Upper lobe of right lung (tissue), 1 donor: Measurements from ENCODE around the gene PDHB. TPM values are rescaled to one million over a fixed set of nuclear protein-coding genes. Genes with fewer than 3 reads are reported as not detected.

ENCODE experiments used
- ATAC-seq: fragments of 200-7000 bp; cut with Tn5 transposase; one replicate; pipeline ENCODE4 v1.9.1; 2020; ENCODE audit warnings: mild to moderate bottlenecking, moderate library complexity
- DNase-seq: peaks from one replicate; pipeline ENCODE4 v3.0.0-alpha.2; 2020
- H3K27ac ChIP-seq: fragments of 200-600 bp; one replicate; pipeline ENCODE4 v1.8.0; 2022
- H3K27me3 ChIP-seq: fragments of 200-600 bp; one replicate; pipeline ENCODE4 v1.8.0; 2022; ENCODE audit warnings: mild to moderate bottlenecking
- H3K36me3 ChIP-seq: fragments of 200-600 bp; one replicate; pipeline ENCODE4 v1.8.0; 2022
- H3K4me1 ChIP-seq: fragments of 200-600 bp; one replicate; pipeline ENCODE4 v1.8.0; 2022
- H3K4me3 ChIP-seq: fragments of 200-600 bp; one replicate; pipeline ENCODE4 v1.8.0; 2022; ENCODE audit warnings: mild to moderate bottlenecking
- H3K9me3 ChIP-seq: fragments of 200-600 bp; one replicate; pipeline ENCODE4 v1.8.0; 2022
- intact Hi-C: fragments of 100-400 bp; cut with DNase I; formaldehyde crosslinking; loops from one replicate; pipeline ENCODE4 v1.11.0; 2022
- total RNA-seq: library from RNA; stranded (reverse); fragmentation: NEBNext Ultra II Directional; extraction: Animal tissue kit (Norgen Biotek cat#: 25700); gene quantifications from one replicate; pipeline ENCODE4 v1.2.1, GENCODE V29; 2021
- TF ChIP-seq, protein P1 (sequence below): fragments of 200-600 bp; IDR thresholded peaks from one replicate; pipeline ENCODE4 v1.8.0; 2022; ENCODE audit warnings: antibody characterized with exemption
- donor health status: DM: no; HTN: yes; CAD: no; lungs with severe emphysema.

Gene PDHB
- total RNA-seq, 1 donor from 2014 or later, result 49.6 TPM

DNA sequence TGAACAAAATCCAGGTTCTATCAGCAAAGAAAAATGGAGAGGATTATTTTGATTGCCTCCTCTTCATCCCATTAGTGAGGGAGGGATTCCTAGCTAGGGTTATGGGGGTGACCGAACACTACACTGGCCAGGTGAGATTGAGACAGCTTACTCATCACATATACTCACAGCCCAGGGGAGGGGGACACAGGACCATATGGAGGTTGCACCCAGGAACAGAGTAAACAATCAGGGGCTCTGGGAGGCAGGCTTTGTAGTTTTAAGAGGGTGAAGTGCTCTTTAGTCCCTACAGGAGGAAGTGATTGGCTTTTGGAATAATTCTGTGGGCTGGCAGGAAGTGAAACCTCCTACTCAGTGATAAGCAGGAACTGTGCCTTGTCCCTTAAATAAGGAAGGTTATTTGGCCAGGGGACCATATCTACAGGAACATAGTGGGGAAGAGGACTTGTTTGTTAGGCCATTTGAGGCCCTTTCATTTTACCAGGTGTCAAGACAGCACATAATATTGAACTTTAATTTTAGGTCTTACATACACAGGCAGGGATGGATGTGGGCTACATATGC, 40.8 kb upstream of the PDHB start:
- DNase-seq (no peak), ATAC-seq (peak; percentile 83)
- intact Hi-C loops, result no loop called here
- no peaks in the 10 kb centered on the region for H3K9me3 ChIP-seq
- no peaks in the 10 kb centered on the region for H3K36me3 ChIP-seq
- H3K27ac ChIP-seq, result no peak overlapping the region
- H3K27me3 ChIP-seq, result no peaks in the 10 kb centered on the region
- TF ChIP-seq, protein P1, sequence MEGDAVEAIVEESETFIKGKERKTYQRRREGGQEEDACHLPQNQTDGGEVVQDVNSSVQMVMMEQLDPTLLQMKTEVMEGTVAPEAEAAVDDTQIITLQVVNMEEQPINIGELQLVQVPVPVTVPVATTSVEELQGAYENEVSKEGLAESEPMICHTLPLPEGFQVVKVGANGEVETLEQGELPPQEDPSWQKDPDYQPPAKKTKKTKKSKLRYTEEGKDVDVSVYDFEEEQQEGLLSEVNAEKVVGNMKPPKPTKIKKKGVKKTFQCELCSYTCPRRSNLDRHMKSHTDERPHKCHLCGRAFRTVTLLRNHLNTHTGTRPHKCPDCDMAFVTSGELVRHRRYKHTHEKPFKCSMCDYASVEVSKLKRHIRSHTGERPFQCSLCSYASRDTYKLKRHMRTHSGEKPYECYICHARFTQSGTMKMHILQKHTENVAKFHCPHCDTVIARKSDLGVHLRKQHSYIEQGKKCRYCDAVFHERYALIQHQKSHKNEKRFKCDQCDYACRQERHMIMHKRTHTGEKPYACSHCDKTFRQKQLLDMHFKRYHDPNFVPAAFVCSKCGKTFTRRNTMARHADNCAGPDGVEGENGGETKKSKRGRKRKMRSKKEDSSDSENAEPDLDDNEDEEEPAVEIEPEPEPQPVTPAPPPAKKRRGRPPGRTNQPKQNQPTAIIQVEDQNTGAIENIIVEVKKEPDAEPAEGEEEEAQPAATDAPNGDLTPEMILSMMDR, result no peak
- H3K4me1 ChIP-seq, result peaks cover 25% of the 10 kb centered on the region
- no peak overlapping the region for H3K4me3 ChIP-seq

GRCh38 chr3:58473275-58473674, 39.6 kb upstream of the PDHB start:
- no peaks in the 10 kb centered on the region for H3K36me3 ChIP-seq
- H3K4me1 ChIP-seq, result peaks cover 25% of the 10 kb centered on the region
- intact Hi-C loops, result no loop called here
- no peak overlapping the region for H3K4me3 ChIP-seq
- H3K27ac ChIP-seq, result no peak overlapping the region
- no peaks in the 10 kb centered on the region for H3K27me3 ChIP-seq
- H3K9me3 ChIP-seq, result no peaks in the 10 kb centered on the region
- no peak for DNase-seq
- TF ChIP-seq, protein P1, result no peak
- ATAC-seq, result no peak

DNA sequence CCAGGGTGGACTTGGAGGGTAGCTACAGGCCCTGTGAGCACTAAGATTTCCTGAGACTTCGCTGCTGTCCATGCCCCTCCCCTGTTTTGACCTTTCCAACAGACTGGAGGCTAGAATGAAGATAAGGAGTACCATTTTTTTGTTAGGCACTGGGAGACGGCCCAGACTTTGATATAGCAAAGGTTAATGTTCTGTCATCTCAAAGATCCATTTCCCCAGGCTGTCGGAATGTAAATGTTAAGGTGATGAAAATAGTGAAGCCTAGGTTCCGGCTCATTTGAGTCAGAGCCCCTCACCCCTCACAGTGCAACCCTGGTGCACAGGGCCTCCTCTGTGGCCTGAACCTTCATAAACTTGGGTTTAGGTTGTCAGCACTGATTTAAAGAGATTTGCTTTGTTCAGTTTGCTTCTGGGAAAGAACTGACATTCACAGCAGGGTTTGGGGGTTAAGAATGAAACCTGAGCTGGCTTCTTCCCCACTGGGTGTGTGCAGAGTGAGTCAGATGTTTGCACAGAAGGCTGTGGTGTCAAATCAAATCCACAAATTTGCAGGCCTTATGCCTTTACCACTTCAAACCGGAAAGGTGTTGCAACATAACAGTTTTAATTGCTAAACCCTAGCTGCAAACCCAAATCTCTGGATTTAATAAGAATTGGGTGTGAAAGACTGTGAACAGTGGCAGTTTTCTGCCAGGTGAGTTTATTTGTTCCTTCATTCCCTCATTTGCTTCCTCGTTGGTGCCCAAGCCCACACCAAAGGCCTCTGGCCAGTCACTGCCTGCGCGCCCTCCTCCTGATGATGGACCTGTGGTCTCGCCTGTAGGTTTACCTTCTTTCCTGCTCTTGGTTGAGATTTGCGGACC, 37.6 kb upstream of the PDHB start:
- TF ChIP-seq, protein P1, result no peak
- Histone ChIP-seq H3K4me3 (no peak overlapping the region), H3K36me3 (no peaks in the 10 kb centered on the region), H3K9me3 (no peaks in the 10 kb centered on the region), H3K27ac (peak overlapping the region; percentile 51), H3K4me1 (peaks cover 21% of the 10 kb centered on the region), H3K27me3 (no peaks in the 10 kb centered on the region)
- peak; percentile 91 for ATAC-seq
- DNase-seq, result no peak
- intact Hi-C loops, result no loop called here

DNA sequence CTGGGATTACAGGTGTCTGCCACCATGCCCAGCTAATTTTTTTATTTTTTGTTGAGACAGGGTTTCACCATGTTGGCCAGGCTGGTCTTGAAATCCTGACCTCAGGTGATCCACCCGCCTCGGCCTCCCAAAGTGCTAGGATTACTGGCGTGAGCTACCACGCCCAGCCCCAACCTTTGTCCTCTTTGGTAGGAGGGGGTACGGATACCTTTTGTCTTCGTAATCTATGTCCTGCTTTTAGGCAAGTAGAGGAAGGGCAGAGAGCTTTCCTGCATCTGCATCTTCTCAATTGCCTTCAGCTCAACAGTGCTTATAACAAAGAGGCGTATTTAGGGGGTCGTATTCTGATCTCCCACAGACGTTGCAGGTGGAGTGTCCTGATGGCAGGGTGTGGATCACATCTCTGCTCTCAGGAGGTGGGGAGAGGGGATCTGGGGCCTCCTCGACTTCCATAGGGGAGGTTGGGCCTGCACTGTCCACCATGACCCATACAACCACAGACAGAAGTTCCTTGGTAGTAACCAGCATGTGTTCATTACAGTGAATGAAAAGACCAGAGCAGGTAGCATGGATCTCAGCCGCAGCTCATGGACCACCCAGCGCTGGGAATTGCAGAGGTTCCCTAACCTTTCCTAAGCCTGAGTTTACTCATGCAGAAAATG, 36.9 kb upstream of the PDHB start:
- Histone ChIP-seq H3K4me1 (peaks cover 21% of the 10 kb centered on the region), H3K27me3 (no peaks in the 10 kb centered on the region), H3K36me3 (no peaks in the 10 kb centered on the region), H3K4me3 (no peak overlapping the region), H3K9me3 (no peaks in the 10 kb centered on the region), H3K27ac (no peak overlapping the region)
- no peak for ATAC-seq
- no peak for DNase-seq
- TF ChIP-seq, protein P1, result no peak
- intact Hi-C loops, result no loop called here

DNA sequence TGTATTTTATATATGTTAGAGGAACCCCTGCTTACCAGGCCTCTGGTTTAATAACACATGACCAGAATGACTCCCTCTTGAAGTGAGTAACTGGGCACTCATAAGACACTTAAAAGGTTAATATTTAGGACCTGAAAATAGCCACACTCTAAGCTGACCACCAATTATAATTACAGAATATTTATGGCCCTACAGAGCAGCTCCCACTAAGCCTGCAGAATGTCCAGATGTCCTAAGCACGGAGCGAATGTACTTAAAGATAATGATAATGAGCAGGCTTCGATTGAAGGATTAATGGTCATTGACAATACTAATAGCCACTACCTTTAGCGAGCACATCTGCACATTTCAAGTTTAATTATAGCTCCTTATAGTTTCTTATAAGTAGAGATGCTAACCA, 35.5 kb upstream of the PDHB start:
- ATAC-seq (no peak), DNase-seq (no peak)
- no peaks in the 10 kb centered on the region for H3K9me3 ChIP-seq
- no peak overlapping the region for H3K4me3 ChIP-seq
- no peaks in the 10 kb centered on the region for H3K27me3 ChIP-seq
- no peak overlapping the region for H3K27ac ChIP-seq
- H3K4me1 ChIP-seq, result peaks cover 18% of the 10 kb centered on the region
- intact Hi-C loops, result no loop called here
- TF ChIP-seq, protein P1, result no peak
- H3K36me3 ChIP-seq, result no peaks in the 10 kb centered on the region
